ENCODE measurements around the gene KCNE4. TPM values are rescaled to one million over a fixed set of nuclear protein-coding genes. Genes with fewer than 3 reads are reported as not detected.

The KCNE4 gene
- total RNA-seq, 1 donor from 2014 or later = 7.3 TPM

Other genes starting within 250 kb of the KCNE4 start
- 85.6 TPM for gene ACSL3, start 191.2 kb upstream of the KCNE4 start, total RNA-seq